Chondrocyte (in vitro differentiated cells): ENCODE results near the gene BASP1. TPM values are rescaled to one million over a fixed set of nuclear protein-coding genes. Genes with fewer than 3 reads are reported as not detected.

Source experiments
- DNase-seq: peaks from one replicate; pipeline ENCODE4 v3.0.0; 2021; ENCODE audit warnings: mixed read lengths, low spot score
- H3K27ac Mint-ChIP-seq: one replicate; pipeline ENCODE4 v1.8.0; 2021; ENCODE audit warnings: mild to moderate bottlenecking, moderate library complexity, mixed read lengths; ENCODE audit not compliant: unreplicated experiment
- H3K27me3 Mint-ChIP-seq: 2 replicates; pipeline ENCODE4 v1.8.0; 2021; ENCODE audit warnings: low read depth, mixed read lengths
- H3K36me3 Mint-ChIP-seq: 2 replicates; pipeline ENCODE4 v1.8.0; 2021; ENCODE audit warnings: low read depth, mixed read lengths
- H3K4me1 Mint-ChIP-seq: 2 replicates; pipeline ENCODE4 v1.8.0; 2021; ENCODE audit warnings: low read depth, mild to moderate bottlenecking, mixed read lengths
- H3K4me3 Mint-ChIP-seq: one replicate; pipeline ENCODE4 v1.8.0; 2021; ENCODE audit warnings: mild to moderate bottlenecking, moderate library complexity, mixed read lengths; ENCODE audit not compliant: unreplicated experiment
- H3K9me3 Mint-ChIP-seq: 2 replicates; pipeline ENCODE4 v1.8.0; 2021; ENCODE audit warnings: low read depth, mixed read lengths
- total RNA-seq: library from RNA; stranded (reverse); gene quantifications from 3 replicates; pipeline ENCODE4 v1.2.1, GENCODE V29; 2021
- TF ChIP-seq, protein P1 (sequence below): fragments of 200-600 bp; sonication (generic); IDR thresholded peaks from 2 replicates; pipeline ENCODE4 v1.5.0; 2021; ENCODE audit warnings: antibody characterized with exemption, mild to moderate bottlenecking, moderate library complexity

BASP1 gene
- total RNA-seq, 1 donor from 2014 or later, result 181 TPM

DNA sequence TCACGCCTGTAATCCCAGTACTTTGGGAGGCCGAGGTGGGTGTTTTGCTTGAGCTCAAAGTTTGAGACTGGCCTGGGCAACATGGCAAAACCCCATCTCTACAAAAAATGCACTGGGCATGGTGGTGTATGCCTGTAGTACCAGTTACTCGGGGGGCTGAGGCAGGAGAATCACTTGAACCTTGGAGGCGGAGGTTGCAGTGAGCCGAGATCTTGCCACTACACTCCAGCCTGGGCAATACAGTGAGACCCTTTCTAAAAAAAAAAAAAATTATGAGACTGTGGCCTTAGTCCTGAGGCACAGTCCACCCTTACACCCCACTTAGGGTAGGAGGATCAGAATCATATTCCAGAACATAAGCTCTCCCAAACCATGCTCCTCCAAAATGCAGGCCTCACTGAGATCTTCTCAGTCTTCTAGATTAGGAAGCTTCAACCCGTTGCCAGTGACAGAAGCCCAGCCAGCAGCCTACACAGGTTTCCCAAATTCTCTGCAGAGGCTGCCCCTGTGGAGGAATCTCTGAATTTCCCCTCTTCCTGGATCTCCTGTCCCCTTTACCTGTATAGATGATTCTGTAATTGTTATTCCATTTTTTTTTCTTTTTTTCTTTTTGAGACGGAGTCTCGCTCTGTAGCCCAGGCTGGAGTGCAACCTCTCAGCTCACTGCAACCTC, 77.3 kb downstream of the BASP1 start:
- no peak overlapping the region for H3K27ac Mint-ChIP-seq

DNA sequence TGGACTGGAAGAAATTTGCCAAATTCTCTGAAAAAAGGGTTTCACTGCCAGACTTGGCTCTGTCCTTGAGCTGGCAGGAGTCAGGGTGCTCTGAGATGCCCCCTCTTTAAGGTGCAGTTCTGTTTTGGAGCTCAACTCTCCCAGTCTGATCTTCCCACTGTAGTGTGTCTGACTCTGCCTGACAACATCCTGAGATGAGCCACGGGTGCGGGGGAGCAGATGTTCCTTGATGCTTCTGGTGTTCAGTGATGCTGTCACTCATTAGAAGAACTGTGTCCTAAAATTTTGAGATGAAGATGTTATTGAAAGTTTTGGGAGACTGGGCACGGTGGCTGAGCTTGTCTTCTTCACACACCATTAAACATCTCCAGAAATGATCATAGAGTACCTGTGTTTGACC, 78.2 kb downstream of the BASP1 start:
- no peaks in the 10 kb centered on the region for H3K4me1 Mint-ChIP-seq
- TF ChIP-seq, protein P1, sequence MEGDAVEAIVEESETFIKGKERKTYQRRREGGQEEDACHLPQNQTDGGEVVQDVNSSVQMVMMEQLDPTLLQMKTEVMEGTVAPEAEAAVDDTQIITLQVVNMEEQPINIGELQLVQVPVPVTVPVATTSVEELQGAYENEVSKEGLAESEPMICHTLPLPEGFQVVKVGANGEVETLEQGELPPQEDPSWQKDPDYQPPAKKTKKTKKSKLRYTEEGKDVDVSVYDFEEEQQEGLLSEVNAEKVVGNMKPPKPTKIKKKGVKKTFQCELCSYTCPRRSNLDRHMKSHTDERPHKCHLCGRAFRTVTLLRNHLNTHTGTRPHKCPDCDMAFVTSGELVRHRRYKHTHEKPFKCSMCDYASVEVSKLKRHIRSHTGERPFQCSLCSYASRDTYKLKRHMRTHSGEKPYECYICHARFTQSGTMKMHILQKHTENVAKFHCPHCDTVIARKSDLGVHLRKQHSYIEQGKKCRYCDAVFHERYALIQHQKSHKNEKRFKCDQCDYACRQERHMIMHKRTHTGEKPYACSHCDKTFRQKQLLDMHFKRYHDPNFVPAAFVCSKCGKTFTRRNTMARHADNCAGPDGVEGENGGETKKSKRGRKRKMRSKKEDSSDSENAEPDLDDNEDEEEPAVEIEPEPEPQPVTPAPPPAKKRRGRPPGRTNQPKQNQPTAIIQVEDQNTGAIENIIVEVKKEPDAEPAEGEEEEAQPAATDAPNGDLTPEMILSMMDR, result no peak
- no peak overlapping the region for H3K4me3 Mint-ChIP-seq
- no peaks in the 10 kb centered on the region for H3K27me3 Mint-ChIP-seq
- no peak for DNase-seq
- H3K9me3 Mint-ChIP-seq, result no peaks in the 10 kb centered on the region
- peaks cover 2% of the 10 kb centered on the region for H3K36me3 Mint-ChIP-seq
- no peak overlapping the region for H3K27ac Mint-ChIP-seq

More for the DNA sequence above, 77.3 kb downstream of the BASP1 start:
- H3K27me3 Mint-ChIP-seq, result no peaks in the 10 kb centered on the region
- H3K4me3 Mint-ChIP-seq, result no peak overlapping the region
- TF ChIP-seq, protein P1, result no peak
- DNase-seq, result no peak
- no peaks in the 10 kb centered on the region for H3K9me3 Mint-ChIP-seq
- H3K4me1 Mint-ChIP-seq, result peaks cover 7% of the 10 kb centered on the region
- H3K36me3 Mint-ChIP-seq, result peaks cover 2% of the 10 kb centered on the region

DNA sequence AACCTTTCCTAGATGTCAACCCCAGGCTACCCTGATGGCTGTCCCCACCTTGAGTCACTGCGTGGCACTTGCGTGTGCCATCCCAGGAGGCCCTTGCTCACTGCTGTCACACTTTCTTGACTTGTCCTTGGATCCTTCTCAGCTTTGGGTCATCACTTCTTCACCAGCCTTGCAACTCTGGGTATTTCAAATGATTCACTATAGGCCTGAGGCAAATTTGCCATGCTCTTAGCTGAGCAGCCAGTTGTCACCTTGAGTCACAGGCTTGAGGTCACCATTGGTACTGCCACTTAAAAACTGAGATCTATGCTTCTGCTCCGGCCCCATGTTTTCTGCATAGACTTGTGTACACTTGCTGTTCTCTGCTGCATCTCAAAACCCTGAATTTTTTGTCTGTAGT, 84.7 kb downstream of the BASP1 start:
- Mint-ChIP-seq H3K9me3 (no peaks in the 10 kb centered on the region), H3K27me3 (no peaks in the 10 kb centered on the region), H3K27ac (peak overlapping the region; percentile 71), H3K4me1 (peaks cover 48% of the 10 kb centered on the region), H3K4me3 (no peak overlapping the region), H3K36me3 (no peaks in the 10 kb centered on the region)
- DNase-seq, result no peak
- TF ChIP-seq, protein P1, result no peak

DNA sequence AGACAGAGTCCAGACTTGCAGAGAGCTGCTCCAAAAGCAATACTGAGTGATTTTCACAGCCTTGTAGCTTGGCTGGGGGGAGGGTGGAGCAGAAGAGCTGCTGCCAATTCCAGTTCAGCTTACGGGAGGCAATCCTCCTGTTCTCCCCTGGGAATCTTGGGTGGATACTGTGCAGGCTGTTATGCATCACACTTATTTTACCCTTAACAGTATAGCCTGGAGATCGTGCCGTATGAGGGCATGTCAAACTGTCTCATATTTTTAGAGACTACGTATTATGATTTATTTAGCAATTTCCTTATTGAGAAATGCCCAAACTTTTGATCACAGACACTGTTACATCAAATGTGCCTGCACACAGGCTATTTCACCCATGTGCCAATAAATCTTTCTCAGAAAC, 85.2 kb downstream of the BASP1 start:
- Mint-ChIP-seq H3K9me3 (no peaks in the 10 kb centered on the region), H3K27me3 (no peaks in the 10 kb centered on the region), H3K4me1 (peaks cover 51% of the 10 kb centered on the region), H3K36me3 (no peaks in the 10 kb centered on the region), H3K27ac (peak overlapping the region; percentile 71), H3K4me3 (no peak overlapping the region)
- TF ChIP-seq, protein P1, result no peak
- no peak for DNase-seq

DNA sequence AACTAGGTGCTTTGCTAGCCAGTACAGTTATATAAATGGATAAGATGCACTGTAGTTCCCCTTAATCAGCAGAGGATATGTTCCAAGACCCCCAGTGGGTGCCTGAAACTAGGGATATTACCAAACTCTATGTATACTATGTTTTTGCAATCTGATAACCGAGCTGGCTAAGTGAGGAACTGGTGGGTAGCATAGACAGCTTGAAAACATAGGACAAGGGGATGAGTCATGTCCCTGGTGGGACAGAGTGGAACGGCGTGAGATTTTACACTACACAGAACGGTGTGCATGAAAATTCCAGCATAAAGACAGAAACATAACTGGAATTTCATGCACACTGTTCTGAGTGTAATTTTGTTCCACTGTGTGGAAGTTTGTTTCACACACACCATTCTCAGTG, 86.9 kb downstream of the BASP1 start:
- DNase-seq, result no peak
- TF ChIP-seq, protein P1, result peak; percentile 31
- peaks cover 51% of the 10 kb centered on the region for H3K4me1 Mint-ChIP-seq

More for the DNA sequence above, 86.9 kb downstream of the BASP1 start:
- Mint-ChIP-seq H3K27ac (peak overlapping the region; percentile 77), H3K9me3 (no peaks in the 10 kb centered on the region), H3K36me3 (no peaks in the 10 kb centered on the region), H3K27me3 (no peaks in the 10 kb centered on the region), H3K4me3 (no peak overlapping the region)
